22Rv1 (cell line): ENCODE data around the gene TTC31.

Source experiments
- H3K27ac ChIP-seq: fragments of 450-650 bp; 2 replicates; pipeline ENCODE4 v1.5.1; 2017
- ZFX ChIP-seq: fragments of 450-650 bp; IDR thresholded peaks from 2 replicates; pipeline ENCODE4 v1.6.1; 2017; ENCODE audit warnings: antibody characterized with exemption, borderline replicate concordance
- TF ChIP-seq, protein P1 (sequence below): fragments of 450-650 bp; IDR thresholded peaks from 2 replicates; pipeline ENCODE4 v1.5.1; 2017; ENCODE audit warnings: mild to moderate bottlenecking

The TTC31 gene

DNA sequence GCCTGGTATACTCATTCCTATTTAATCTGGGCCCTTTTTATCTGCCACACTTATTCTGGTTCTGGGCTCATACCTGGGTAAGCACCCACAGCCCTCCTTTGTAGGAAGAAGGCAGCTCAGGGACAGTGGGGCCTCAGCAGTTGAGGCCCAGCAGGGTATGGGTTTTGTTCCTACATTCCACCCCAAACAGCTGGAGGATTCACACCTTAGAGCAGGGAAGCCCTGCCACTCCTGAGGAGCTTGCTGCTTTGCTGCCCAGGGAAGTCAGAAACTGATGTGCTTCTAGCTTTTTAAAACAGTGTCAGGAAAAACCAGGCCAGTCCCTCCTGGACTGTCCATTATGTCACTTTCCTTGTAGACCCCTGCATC, 17.7 kb downstream of the TTC31 start:
- H3K27ac ChIP-seq: peak overlapping the region; percentile 97
- no peak for TF ChIP-seq ZFX
- TF ChIP-seq, protein P1, sequence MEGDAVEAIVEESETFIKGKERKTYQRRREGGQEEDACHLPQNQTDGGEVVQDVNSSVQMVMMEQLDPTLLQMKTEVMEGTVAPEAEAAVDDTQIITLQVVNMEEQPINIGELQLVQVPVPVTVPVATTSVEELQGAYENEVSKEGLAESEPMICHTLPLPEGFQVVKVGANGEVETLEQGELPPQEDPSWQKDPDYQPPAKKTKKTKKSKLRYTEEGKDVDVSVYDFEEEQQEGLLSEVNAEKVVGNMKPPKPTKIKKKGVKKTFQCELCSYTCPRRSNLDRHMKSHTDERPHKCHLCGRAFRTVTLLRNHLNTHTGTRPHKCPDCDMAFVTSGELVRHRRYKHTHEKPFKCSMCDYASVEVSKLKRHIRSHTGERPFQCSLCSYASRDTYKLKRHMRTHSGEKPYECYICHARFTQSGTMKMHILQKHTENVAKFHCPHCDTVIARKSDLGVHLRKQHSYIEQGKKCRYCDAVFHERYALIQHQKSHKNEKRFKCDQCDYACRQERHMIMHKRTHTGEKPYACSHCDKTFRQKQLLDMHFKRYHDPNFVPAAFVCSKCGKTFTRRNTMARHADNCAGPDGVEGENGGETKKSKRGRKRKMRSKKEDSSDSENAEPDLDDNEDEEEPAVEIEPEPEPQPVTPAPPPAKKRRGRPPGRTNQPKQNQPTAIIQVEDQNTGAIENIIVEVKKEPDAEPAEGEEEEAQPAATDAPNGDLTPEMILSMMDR: no peak

DNA sequence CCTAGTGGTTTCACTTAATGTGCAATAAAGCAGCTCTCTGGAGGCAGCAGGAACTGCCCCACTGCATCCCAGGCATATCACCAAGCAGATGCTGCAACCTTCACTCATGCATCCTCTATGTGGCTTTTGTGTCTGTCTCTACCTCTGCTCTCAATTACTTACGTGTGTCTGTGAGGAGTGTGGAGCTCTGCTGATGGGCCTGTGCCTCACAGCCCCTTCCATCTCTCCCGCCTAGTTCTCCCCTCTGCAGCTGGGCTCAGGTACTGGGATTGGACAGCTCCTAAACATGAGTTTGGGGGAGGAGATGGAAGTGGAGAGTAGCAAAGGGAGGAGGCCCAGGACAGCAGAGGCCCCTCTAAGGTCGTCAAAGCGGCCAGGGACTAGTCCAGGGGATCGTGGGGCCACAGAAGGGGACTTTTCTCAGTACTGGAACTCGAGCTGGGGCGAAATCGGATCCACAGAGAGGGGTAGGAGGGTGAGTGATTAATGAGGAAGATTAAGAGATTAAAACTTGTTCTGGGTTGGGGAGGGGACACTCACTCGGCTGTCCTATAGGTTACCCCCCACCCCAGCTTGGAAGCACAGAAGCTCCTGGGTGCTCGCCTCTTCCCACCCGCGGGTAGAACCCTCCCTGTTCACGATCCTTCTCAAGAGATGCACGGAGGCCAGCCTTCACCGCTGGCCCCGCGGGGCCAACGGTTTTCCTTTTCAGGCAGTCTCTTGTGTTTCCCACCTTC, 18.6 kb downstream of the TTC31 start:
- peak overlapping the region; percentile 97 for H3K27ac ChIP-seq
- TF ChIP-seq, protein P1: no peak
- no peak for TF ChIP-seq ZFX

GRCh38 chr2:74502147-74502719, 19.4 kb downstream of the TTC31 start:
- H3K27ac ChIP-seq: peak overlapping the region; percentile 97
- TF ChIP-seq, protein P1: no peak
- no peak for TF ChIP-seq ZFX

DNA sequence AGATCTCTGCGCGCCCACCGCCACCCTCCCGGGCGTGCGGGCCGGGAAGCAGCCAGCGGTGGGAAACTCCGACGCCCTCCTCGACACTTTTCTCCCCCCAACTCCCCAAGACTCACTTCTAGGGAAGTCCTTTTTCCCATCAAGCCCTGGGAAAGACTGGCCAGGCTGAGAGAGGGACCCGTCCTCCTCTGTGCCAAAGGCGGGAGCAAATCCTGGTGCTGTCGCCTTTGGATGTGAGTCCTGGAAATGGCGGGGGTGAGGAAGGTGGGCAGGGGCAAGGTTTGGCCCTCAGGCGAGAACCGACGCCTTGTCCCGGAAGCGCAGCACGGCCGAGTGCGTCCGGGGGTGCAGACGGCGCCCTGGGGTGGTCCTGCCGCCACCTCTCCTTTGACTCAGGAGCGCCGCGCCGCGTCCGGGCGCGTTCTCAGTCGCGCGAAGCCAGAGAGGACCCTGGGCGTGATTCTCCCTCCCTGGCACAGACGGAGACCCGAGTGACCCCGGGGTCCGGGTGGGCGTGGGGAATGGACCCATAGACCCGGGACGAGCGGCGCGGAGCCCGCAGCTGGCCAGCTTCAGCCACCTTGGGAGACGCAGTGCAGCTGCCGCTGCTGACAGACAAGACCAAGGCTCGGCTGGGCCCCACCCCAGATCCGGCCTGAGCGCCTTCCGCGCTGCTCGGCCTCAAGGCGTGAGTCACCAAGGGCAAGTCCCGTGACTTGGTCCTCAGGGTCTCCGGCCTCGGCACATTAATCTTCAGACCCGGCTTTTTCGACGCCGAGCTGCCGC, 20.0 kb downstream of the TTC31 start:
- TF ChIP-seq, protein P1: peak; percentile 75
- no peak for TF ChIP-seq ZFX

DNA sequence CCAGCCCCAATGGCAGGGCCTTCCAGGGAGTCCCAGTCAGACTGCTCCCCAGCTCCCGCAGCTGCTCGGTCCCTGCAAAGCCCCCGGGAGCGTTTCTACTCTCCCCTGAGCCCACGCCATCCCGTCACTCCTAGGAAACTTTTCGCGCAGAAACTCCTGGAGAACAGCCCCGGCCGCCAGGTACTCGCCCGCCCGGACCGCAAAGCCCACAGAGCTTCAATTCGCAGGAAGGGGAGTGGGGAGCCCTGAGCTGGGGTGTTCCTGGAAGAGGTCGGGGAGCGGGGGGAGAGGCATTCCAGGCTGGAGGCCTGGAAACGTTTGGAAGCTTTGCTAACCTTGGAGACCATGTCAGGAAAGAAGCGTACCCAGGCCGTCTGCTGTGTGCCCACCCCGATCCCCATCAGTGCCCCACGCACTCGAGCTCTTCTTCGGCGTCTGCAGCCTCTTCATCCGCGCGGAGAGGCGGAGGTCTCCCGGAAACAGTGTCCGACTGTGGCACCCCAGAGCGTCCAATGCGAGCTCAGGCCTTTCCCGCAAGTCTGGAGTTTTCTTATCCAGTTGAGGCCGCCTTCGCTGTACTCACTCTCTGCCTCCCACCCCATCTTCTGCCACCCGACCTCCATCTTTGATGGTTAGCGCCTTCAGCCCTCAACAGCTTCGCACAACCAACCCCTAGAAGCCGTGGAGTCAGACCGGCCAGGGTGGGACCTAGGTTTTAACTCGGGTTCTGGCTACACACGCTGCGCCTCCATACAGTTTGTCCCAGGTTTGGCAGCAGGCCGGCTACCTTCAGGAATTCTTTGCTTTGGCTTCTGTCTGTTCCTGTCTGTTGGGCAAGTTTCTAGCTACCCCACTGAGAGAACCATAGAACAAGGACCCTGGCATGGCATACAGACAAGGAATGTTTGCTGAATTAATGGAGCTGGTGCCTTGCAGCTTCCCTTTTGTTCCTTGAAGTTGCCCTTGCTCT, 20.9 kb downstream of the TTC31 start:
- TF ChIP-seq, protein P1: no peak
- no peak for TF ChIP-seq ZFX

More for the DNA sequence above, 20.0 kb downstream of the TTC31 start:
- peak overlapping the region; percentile 97 for H3K27ac ChIP-seq

DNA sequence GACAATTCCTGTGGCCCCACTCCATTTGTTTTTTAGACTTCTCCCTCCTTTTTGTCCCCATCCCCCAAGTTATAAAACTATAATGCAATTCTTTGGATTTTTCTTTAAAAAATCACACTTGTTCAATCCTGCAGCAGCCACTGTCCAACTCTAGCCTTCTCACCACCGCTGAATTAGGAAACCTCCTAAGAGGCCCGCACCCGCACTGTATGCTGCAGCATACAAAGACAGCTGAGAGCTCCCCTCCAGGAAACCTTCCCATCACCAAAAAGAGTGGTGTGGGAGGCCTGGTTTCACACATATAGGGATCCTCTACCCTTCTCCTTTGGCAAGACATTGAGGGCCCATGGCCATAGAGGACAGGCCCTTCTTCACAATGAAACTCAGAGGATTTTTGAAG, 21.7 kb downstream of the TTC31 start:
- TF ChIP-seq, protein P1: no peak
- TF ChIP-seq ZFX: no peak
- H3K27ac ChIP-seq: peak overlapping the region; percentile 97

More for the DNA sequence above, 20.9 kb downstream of the TTC31 start:
- peak overlapping the region; percentile 97 for H3K27ac ChIP-seq
